Astrocyte (in vitro differentiated cells and primary cell): ENCODE results near the gene WWC2.

Source experiments
- CTCF ChIP-seq: IDR thresholded peaks from 2 replicates; pipeline ENCODE4 v1.5.1; 2011; ENCODE audit warnings: low read depth, mild to moderate bottlenecking, inconsistent platforms, low read length, moderate library complexity; ENCODE audit not compliant: insufficient read depth
- EZH2 ChIP-seq: IDR thresholded peaks from 2 replicates; pipeline ENCODE4 v1.6.1; 2012; ENCODE audit warnings: mild to moderate bottlenecking, low read length, inconsistent platforms; ENCODE audit not compliant: insufficient read depth

GRCh38 chr4:183353557-183353956, 254.5 kb downstream of the WWC2 start:
- no peak for TF ChIP-seq CTCF
- no peak for TF ChIP-seq EZH2
